GM23338 (cell line): ENCODE measurements around the gene DISP3. TPM values are rescaled to one million over a fixed set of nuclear protein-coding genes. Genes with fewer than 3 reads are reported as not detected.

Experiments used
- ATAC-seq: fragments of 200-7000 bp; cut with Tn5 transposase; 3 replicates; pipeline ENCODE4 v1.9.1; 2020
- DNase-seq: peaks from one replicate; pipeline ENCODE4 v3.0.0-alpha.2; 2015; ENCODE audit warnings: low spot score
- H2AFZ ChIP-seq: fragments of 200-600 bp; sonication (generic); 2 replicates; pipeline ENCODE4 v1.8.0; 2016; ENCODE audit warnings: antibody characterized with exemption, mild to moderate bottlenecking, moderate library complexity
- H3F3A ChIP-seq: fragments of 200-600 bp; sonication (generic); replicated peaks from 2 replicates; pipeline ENCODE4 v1.8.0; 2017; ENCODE audit warnings: antibody characterized with exemption, mixed run types, low read depth
- H3K27ac ChIP-seq: fragments of 200-600 bp; sonication (generic); 2 replicates; pipeline ENCODE4 v1.6.1; 2016; ENCODE audit warnings: low read depth
- H3K27me3 ChIP-seq: fragments of 200-600 bp; sonication (generic); 2 replicates; pipeline ENCODE4 v1.8.0; 2016; ENCODE audit warnings: mild to moderate bottlenecking, mixed run types, moderate library complexity; ENCODE audit not compliant: insufficient read depth
- H3K36me3 ChIP-seq: fragments of 200-600 bp; sonication (generic); 2 replicates; pipeline ENCODE4 v1.8.0; 2016; ENCODE audit warnings: mild to moderate bottlenecking; ENCODE audit not compliant: insufficient read depth
- H3K4me1 ChIP-seq: fragments of 200-600 bp; sonication (generic); 2 replicates; pipeline ENCODE4 v1.8.0; 2016; ENCODE audit warnings: mild to moderate bottlenecking, moderate library complexity; ENCODE audit not compliant: insufficient read depth
- H3K4me2 ChIP-seq: fragments of 200-600 bp; sonication (generic); 2 replicates; pipeline ENCODE4 v1.7.1; 2017; ENCODE audit warnings: mixed run types
- H3K4me3 ChIP-seq: fragments of 200-600 bp; sonication (generic); 2 replicates; pipeline ENCODE4 v1.6.1; 2016; ENCODE audit warnings: mixed run types
- H3K79me2 ChIP-seq: fragments of 200-600 bp; sonication (generic); replicated peaks from 2 replicates; pipeline ENCODE4 v1.8.0; 2017; ENCODE audit warnings: mild to moderate bottlenecking; ENCODE audit not compliant: insufficient read depth
- H3K9me2 ChIP-seq: fragments of 200-600 bp; sonication (generic); 2 replicates; pipeline ENCODE4 v1.8.0; 2017; ENCODE audit not compliant: insufficient read depth
- H4K20me1 ChIP-seq: fragments of 200-600 bp; sonication (generic); replicated peaks from 2 replicates; pipeline ENCODE4 v1.8.0; 2017; ENCODE audit warnings: mild to moderate bottlenecking; ENCODE audit not compliant: insufficient read depth
- H3K27ac Mint-ChIP-seq: 2 replicates; pipeline ENCODE4 v1.8.0; 2020; ENCODE audit warnings: inconsistent platforms, mild to moderate bottlenecking, moderate library complexity, mixed read lengths
- H3K27me3 Mint-ChIP-seq: 3 replicates; pipeline ENCODE4 v1.8.0; 2022; ENCODE audit warnings: low read depth, mild to moderate bottlenecking, moderate library complexity, mixed read lengths, inconsistent platforms; ENCODE audit not compliant: insufficient read depth, poor library complexity
- H3K36me3 Mint-ChIP-seq: 3 replicates; pipeline ENCODE4 v1.8.0; 2021; ENCODE audit warnings: low read depth, mild to moderate bottlenecking, inconsistent platforms, moderate library complexity, mixed read lengths
- H3K4me1 Mint-ChIP-seq: 3 replicates; pipeline ENCODE4 v1.8.0; 2020; ENCODE audit warnings: mild to moderate bottlenecking, inconsistent platforms, mixed read lengths
- H3K4me3 Mint-ChIP-seq: 3 replicates; pipeline ENCODE4 v1.8.0; 2021; ENCODE audit warnings: moderate library complexity, mild to moderate bottlenecking, inconsistent platforms, mixed read lengths
- H3K9me3 Mint-ChIP-seq: 3 replicates; pipeline ENCODE4 v1.8.0; 2020; ENCODE audit warnings: moderate library complexity, mild to moderate bottlenecking, inconsistent platforms, mixed read lengths
- CREB1 ChIP-seq: fragments of 250-450 bp; sonication (Bioruptor Pico); IDR thresholded peaks from 2 replicates; pipeline ENCODE4 v1.5.0; 2020; ENCODE audit warnings: low read depth, mild to moderate bottlenecking, moderate library complexity
- CTCF ChIP-seq, 2 experiments: fragments of 200-600 bp in 1 of 2; sonication (generic) in 1 of 2; conservative IDR thresholded peaks; 2 replicates each; pipeline versions ENCODE4 v1.5.1 to v1.6.1; 2016 to 2017; ENCODE audit warnings: antibody characterized with exemption in 2 of 2, low read depth in 2 of 2, mild to moderate bottlenecking in 2 of 2, moderate library complexity in 1 of 2
- ETS1 ChIP-seq: IDR thresholded peaks from 2 replicates; pipeline ENCODE4 v1.6.1; 2016; ENCODE audit warnings: antibody characterized with exemption
- EZH2 ChIP-seq: fragments of 200-600 bp; sonication (generic); IDR thresholded peaks from one replicate; pipeline ENCODE4 v1.8.0; 2017; ENCODE audit warnings: antibody characterized with exemption, mild to moderate bottlenecking, low read depth; ENCODE audit not compliant: unreplicated experiment
- EZH2phosphoT487 ChIP-seq: fragments of 200-600 bp; sonication (generic); IDR thresholded peaks from one replicate; pipeline ENCODE4 v1.8.1; 2018; ENCODE audit warnings: antibody characterized with exemption; ENCODE audit not compliant: unreplicated experiment
- JUNB ChIP-seq: IDR thresholded peaks from one replicate; pipeline ENCODE4 v1.6.1; 2016; ENCODE audit warnings: antibody characterized with exemption; ENCODE audit not compliant: unreplicated experiment
- NANOG ChIP-seq: IDR thresholded peaks from 2 replicates; pipeline ENCODE4 v1.6.1; 2016; ENCODE audit warnings: antibody characterized with exemption, borderline replicate concordance
- POLR2AphosphoS5 ChIP-seq: IDR thresholded peaks from 2 replicates; pipeline ENCODE4 v1.6.1; 2016; ENCODE audit warnings: antibody characterized with exemption, low read depth
- REST ChIP-seq: IDR thresholded peaks from one replicate; pipeline ENCODE4 v1.6.1; 2018; ENCODE audit warnings: antibody characterized with exemption; ENCODE audit not compliant: unreplicated experiment
- STAT1 ChIP-seq: IDR thresholded peaks from one replicate; pipeline ENCODE4 v1.6.1; 2016; ENCODE audit warnings: antibody characterized with exemption; ENCODE audit not compliant: unreplicated experiment
- ZNF114 ChIP-seq: fragments of 250-450 bp; sonication (Bioruptor Pico); IDR thresholded peaks from 2 replicates; pipeline ENCODE4 v1.5.0; 2020; ENCODE audit warnings: mild to moderate bottlenecking, moderate library complexity
- ZNF331 ChIP-seq: fragments of 250-450 bp; sonication (Bioruptor Pico); IDR thresholded peaks from 2 replicates; pipeline ENCODE4 v1.5.0; 2020; ENCODE audit warnings: low read depth, mild to moderate bottlenecking, moderate library complexity
- ZNF462 ChIP-seq: fragments of 250-450 bp; sonication (Bioruptor Pico); IDR thresholded peaks from 2 replicates; pipeline ENCODE4 v1.5.0; 2020; ENCODE audit warnings: mild to moderate bottlenecking, moderate library complexity
- polyA plus RNA-seq: library from polyadenylated mRNA; unstranded; fragments of >200 nt; fragmentation: Nextera tagmentation; extraction: Ambion mirVana; gene quantifications from 2 replicates; pipeline ENCODE4 v1.2.1, GENCODE V29; 2016
- total RNA-seq: library from RNA; depleted of rRNA; stranded (reverse); fragments of >200 nt; shearing (Covaris generic); gene quantifications from 2 replicates; pipeline ENCODE4 v1.2.3, GENCODE V29; 2014

Gene DISP3
- total and polyA plus RNA-seq, 2 experiments from 2014 or later: 3.2 to 11.1 TPM

- no peaks in the 10 kb centered on the region for H3K9me3 Mint-ChIP-seq
These were observed 34.0 kb upstream of the DISP3 start for GRCh38 chr1:11444907-11445306.

More at GRCh38 chr1:11444907-11445306, 34.0 kb upstream of the DISP3 start:
- H3K9me2 ChIP-seq: no peaks in the 10 kb centered on the region
- no peaks in the 10 kb centered on the region for H3K27me3 ChIP-seq
- ATAC-seq (no peak), DNase-seq (no peak)
- no peaks in the 10 kb centered on the region; the same call in 1 of the 2 replicates for H3K4me1 ChIP-seq
- TF ChIP-seq ETS1 (no peak), REST (no peak), STAT1 (no peak), JUNB (no peak), EZH2phosphoT487 (no peak), ZNF114 (no peak), EZH2 (no peak), CTCF (conservative IDR thresholded peaks at IDR 0.05; ENCODE audit: low read depth in 2 of 2) (no peak), POLR2AphosphoS5 (no peak), ZNF331 (CRISPR knock-in tag) (no peak), NANOG (no peak), CREB1 (CRISPR knock-in tag) (no peak), ZNF462 (CRISPR knock-in tag) (no peak)
- no peak overlapping the region for H3K4me2 ChIP-seq
- H3F3A ChIP-seq: no peaks in the 10 kb centered on the region
- no peaks in the 10 kb centered on the region for H4K20me1 ChIP-seq
- H2AFZ ChIP-seq: no peak overlapping the region
- no peak overlapping the region for H3K27ac ChIP-seq
- no peaks in the 10 kb centered on the region for H3K36me3 ChIP-seq
- Mint-ChIP-seq H3K27ac (no peak overlapping the region), H3K27me3 (peaks cover 6% of the 10 kb centered on the region), H3K4me3 (no peak overlapping the region), H3K36me3 (no peaks in the 10 kb centered on the region), H3K4me1 (peaks cover 4% of the 10 kb centered on the region; the same call in 2 of the 3 replicates)
- H3K4me3 ChIP-seq: no peak overlapping the region
- H3K79me2 ChIP-seq: no peaks in the 10 kb centered on the region
